Ovary (tissue), 9 donors: ENCODE results near the gene SIMC1. TPM values are rescaled to one million over a fixed set of nuclear protein-coding genes. Genes with fewer than 3 reads are reported as not detected.
A peak's percentile ranks its signal among the peaks of the same experiment; 100 is the strongest.

Experiments used
- DNase-seq, 5 donors: peaks; one replicate each; pipeline ENCODE4 v3.0.0-alpha.2; 2019 to 2020
- H3K27ac ChIP-seq, 2 donors: fragments of 200-600 bp; one replicate each; pipeline versions ENCODE4 v1.5.1 to v1.8.0; 2019 to 2022
- H3K27me3 ChIP-seq: fragments of 200-600 bp; one replicate; pipeline ENCODE4 v1.8.0; 2022
- H3K36me3 ChIP-seq: fragments of 200-600 bp; sonication (generic); one replicate; pipeline ENCODE4 v1.5.1; 2019
- H3K4me1 ChIP-seq: one replicate; pipeline ENCODE4 v1.8.1; 2013; ENCODE audit warnings: mild to moderate bottlenecking, moderate library complexity; ENCODE audit not compliant: insufficient read depth
- H3K4me3 ChIP-seq: fragments of 200-600 bp; sonication (generic); one replicate; pipeline ENCODE4 v1.5.1; 2017
- H3K9me3 ChIP-seq, 2 donors: fragments of 200-600 bp in 1 of 2; sonication (generic) in 1 of 2; one replicate each; pipeline versions ENCODE4 v1.5.1 to v1.8.1; 2013 to 2019; ENCODE audit warnings: mild to moderate bottlenecking in 1 of 2, moderate library complexity in 1 of 2
- EP300 ChIP-seq: sonication (generic); formaldehyde crosslinking; IDR thresholded peaks from one replicate; pipeline ENCODE4 v1.6.1; 2017; ENCODE audit warnings: antibody characterized with exemption
- POLR2A ChIP-seq: fragments of 450-650 bp; IDR thresholded peaks from one replicate; pipeline ENCODE4 v1.6.1; 2017; ENCODE audit warnings: antibody characterized with exemption, mild to moderate bottlenecking, moderate library complexity
- WGBS, 3 donors: extraction: QIAGEN DNeasy Blood & Tissue Kit in 1 of 3; methylation state at CpG; one replicate each; pipeline versions ENCODE4 v1.1.5 to v1.1.7; 2013 to 2017; 5-methylcytosine and 5-hydroxymethylcytosine counted together
- intact Hi-C, 4 donors: fragments of 100-400 bp; cut with DNase I; formaldehyde crosslinking; loops; one replicate each; pipeline versions ENCODE4 v1.11.0 to v1.15.1; 2022 to 2023
- polyA plus RNA-seq, 2 donors: library from polyadenylated mRNA; stranded (reverse); fragments of 200-250 nt in 1 of 2; fragments of 350-450 nt in 1 of 2; fragmentation: Illumina TruSeq in 1 of 2; extraction: RNeasy Lipid Tissue Mini Kit (QIAGEN cat#74804) in 1 of 2; gene quantifications; one replicate each; pipeline ENCODE4 v1.2.3, GENCODE V29; 2013 to 2014
- total RNA-seq, 7 donors: library from RNA; depleted of rRNA in 2 of 7; stranded (reverse); fragments of >200 nt in 2 of 7; fragmentation: NEBNext Ultra II Directional in 3 of 7; extraction: Animal tissue kit (Norgen Biotek cat#: 25700) in 3 of 7; gene quantifications; one replicate each; pipeline versions ENCODE4 v1.1.0 to v1.2.4, GENCODE V29; 2016 to 2023
- TF ChIP-seq, protein P1 (sequence below), 3 donors: fragments of 450-650 bp in 2 of 3; fragments of 200-600 bp in 1 of 3; IDR thresholded peaks; one replicate each; pipeline versions ENCODE4 v1.5.1 to v1.8.0; 2016 to 2022; ENCODE audit warnings: antibody characterized with exemption in 3 of 3, mild to moderate bottlenecking in 1 of 3
- donor health status: DM: no; HTN: no; CAD: no; lungs with moderate emphysema.
- donor health status: DM: no; HTN: no; CAD: no.
- donor health status: Bipolar disorder and iron deficiency.
- donor health status: DM: yes; HTN: yes; CAD: no.
- donor health status: DM: no; HTN: no; CAD: no.
- donor health status: DM: yes; HTN: yes; CAD: no.

Gene SIMC1
- total and polyA plus RNA-seq, 9 donors: 39.0 to 114 (median 76.3) TPM

DNA sequence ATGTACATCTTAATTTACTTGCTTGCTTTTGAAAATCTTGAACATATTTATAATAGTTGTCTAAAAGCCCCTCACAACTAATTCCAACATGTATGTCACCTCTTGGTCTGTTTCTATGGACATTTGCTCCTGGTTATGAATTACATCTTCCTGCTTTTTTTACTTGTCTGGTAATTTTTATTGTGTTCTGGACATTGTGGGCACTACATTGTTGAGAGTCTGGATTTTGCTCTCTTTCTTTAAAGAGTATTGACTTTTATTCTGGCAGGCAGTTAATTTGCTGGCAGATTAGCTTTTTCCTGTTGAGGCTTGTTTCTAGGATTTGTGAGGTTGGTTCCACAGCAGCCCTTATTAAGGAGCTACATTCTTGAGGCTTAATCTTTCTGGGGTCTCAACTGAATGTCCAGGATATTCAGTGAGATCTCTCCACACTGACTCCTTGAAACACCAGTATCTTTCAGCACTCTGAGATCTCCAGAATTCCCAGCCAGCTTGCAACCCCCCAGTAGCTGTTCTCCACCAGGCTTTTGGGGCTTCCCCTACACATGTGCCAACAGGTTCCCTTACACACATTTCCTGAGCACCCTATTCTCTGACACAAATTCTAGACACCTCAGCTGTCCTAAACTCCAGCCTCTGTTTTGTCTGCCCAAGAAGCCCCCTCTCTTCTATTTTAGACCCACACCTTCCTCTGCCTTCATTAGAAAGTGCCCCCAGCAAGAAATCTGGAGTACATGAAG is 96.0 kb downstream of the SIMC1 start:
- H3K27ac ChIP-seq: no peak overlapping the region
- TF ChIP-seq, protein P1, sequence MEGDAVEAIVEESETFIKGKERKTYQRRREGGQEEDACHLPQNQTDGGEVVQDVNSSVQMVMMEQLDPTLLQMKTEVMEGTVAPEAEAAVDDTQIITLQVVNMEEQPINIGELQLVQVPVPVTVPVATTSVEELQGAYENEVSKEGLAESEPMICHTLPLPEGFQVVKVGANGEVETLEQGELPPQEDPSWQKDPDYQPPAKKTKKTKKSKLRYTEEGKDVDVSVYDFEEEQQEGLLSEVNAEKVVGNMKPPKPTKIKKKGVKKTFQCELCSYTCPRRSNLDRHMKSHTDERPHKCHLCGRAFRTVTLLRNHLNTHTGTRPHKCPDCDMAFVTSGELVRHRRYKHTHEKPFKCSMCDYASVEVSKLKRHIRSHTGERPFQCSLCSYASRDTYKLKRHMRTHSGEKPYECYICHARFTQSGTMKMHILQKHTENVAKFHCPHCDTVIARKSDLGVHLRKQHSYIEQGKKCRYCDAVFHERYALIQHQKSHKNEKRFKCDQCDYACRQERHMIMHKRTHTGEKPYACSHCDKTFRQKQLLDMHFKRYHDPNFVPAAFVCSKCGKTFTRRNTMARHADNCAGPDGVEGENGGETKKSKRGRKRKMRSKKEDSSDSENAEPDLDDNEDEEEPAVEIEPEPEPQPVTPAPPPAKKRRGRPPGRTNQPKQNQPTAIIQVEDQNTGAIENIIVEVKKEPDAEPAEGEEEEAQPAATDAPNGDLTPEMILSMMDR (IDR thresholded peaks at IDR 0.05): no peak
- TF ChIP-seq POLR2A (no peak), EP300 (no peak)
- H3K9me3 ChIP-seq: no peaks in the 10 kb centered on the region
- H3K4me3 ChIP-seq: no peak overlapping the region
- no peaks in the 10 kb centered on the region for H3K4me1 ChIP-seq
- no peak for DNase-seq
- H3K27me3 ChIP-seq: no peaks in the 10 kb centered on the region
- H3K36me3 ChIP-seq: no peaks in the 10 kb centered on the region
- intact Hi-C loops: no loop called here

DNA sequence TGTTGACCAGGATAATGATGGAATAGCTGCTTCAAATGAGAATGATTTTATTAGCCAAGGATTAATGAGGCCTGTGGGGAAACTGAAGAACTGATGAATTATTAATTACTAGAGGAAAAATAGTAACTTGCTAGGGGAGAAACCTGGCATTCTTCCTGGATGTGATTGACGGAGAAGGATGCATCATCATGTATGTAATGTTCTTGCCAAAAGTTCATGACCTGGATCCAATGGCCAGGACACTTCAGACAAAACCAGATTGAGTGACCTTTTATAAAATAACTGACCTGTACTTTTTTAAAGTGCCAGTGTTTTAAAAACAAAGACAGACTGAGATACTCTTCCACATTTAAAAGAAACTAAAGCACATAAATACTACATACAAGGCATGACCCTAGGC is 99.7 kb downstream of the SIMC1 start:
- TF ChIP-seq, protein P1 (IDR thresholded peaks at IDR 0.05): no peak
- TF ChIP-seq POLR2A: no peak
- TF ChIP-seq EP300: no peak
- H3K9me3 ChIP-seq: no peaks in the 10 kb centered on the region
- no peaks in the 10 kb centered on the region for H3K27me3 ChIP-seq
- intact Hi-C loops: no loop called here
- no peak overlapping the region for H3K27ac ChIP-seq
- no peaks in the 10 kb centered on the region for H3K4me1 ChIP-seq
- no peak for DNase-seq
- H3K4me3 ChIP-seq: no peak overlapping the region
- 30 to 41% (median 32%) methylated on average over 1 of the region's 1 CpG for WGBS, 3 donors
- H3K36me3 ChIP-seq: no peaks in the 10 kb centered on the region

DNA sequence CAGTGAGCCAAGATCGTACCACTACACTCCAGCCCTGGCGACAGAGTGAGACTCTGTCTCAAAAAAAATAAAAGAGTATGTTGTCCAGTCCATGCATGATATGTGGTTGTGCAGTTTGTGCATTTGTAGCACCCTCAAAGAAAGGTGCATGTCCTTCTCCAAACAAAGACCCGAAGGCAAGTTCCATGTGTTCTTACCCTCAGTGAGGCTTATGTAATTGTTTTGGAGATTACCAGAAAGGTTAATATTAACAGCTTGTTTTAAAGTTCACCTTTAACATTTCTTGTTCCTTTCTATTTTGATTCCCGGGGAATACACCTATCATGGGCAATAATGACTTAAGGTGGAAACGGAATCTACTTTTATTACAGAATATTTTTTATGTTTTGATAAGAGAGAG is 101.1 kb downstream of the SIMC1 start:
- H3K36me3 ChIP-seq: no peaks in the 10 kb centered on the region
- 80 to 88% (median 83%) methylated on average over 5 of the region's 5 CpGs for WGBS, 3 donors
- no peak for DNase-seq
- H3K27me3 ChIP-seq: no peaks in the 10 kb centered on the region
- no peak overlapping the region for H3K4me3 ChIP-seq
- H3K4me1 ChIP-seq: no peaks in the 10 kb centered on the region
- intact Hi-C loops: no loop called here
- no peak overlapping the region for H3K27ac ChIP-seq
- TF ChIP-seq, protein P1 (IDR thresholded peaks at IDR 0.05): no peak
- TF ChIP-seq EP300: no peak
- no peak for TF ChIP-seq POLR2A
- no peaks in the 10 kb centered on the region for H3K9me3 ChIP-seq

DNA sequence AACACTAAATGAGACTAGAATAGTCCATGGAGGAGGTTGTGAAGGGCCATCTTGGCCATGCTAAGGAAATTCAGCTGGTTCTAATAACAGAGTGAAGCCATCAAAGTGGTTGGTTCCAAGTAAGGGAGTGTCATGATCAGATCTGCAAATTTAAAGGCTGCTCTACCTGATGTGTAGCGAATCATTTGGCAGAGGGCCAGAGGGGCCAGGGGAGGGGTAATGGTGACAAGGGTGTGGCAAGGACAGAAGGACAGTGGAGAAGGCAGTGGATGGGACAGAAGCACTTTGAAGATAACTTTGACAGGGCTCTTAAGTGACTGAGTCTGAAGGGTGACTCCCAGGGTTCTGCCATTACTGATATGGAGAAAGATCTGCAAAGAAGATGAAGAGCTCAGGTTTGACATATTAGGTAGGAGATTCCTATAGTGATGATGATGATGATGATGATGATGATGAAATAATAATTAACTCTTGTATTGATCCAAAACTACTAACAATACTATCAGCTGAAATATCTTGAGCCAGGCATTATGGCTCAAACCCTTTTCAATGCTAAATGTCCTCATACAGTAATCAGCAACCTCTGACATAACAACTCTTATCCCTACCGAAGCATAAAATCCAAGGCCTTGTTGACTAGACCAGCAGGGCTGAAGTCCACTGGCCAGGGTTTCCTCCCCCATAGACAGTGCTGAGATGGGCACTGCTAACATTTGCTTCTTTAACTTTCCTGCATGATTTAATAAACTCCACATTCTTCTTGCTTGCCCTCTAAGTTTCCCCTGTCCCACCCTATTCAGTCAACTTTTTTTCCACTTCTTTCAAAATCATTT is 103.3 kb downstream of the SIMC1 start:
- Histone ChIP-seq H3K4me3 (no peak overlapping the region), H3K27me3 (no peaks in the 10 kb centered on the region), H3K36me3 (no peaks in the 10 kb centered on the region), H3K27ac (no peak overlapping the region), H3K9me3 (no peaks in the 10 kb centered on the region), H3K4me1 (no peaks in the 10 kb centered on the region)
- peak in 1 of 5 donors; percentile 31 for DNase-seq
- TF ChIP-seq, protein P1 (IDR thresholded peaks at IDR 0.05): no peak
- no peak for TF ChIP-seq EP300
- TF ChIP-seq POLR2A: no peak
- WGBS, 3 donors: 61 to 81% (median 68%) methylated on average over 2 of the region's 2 CpGs
- intact Hi-C loops: no loop called here
